GM12864 (cell line): Measurements from ENCODE around the gene TTI1.

ENCODE experiments used
- DNase-seq: peaks from one replicate; pipeline ENCODE4 v3.0.0-alpha.2; 2011; ENCODE audit warnings: low read depth
- H3K4me3 ChIP-seq: 2 replicates; pipeline ENCODE4 v1.5.1; 2011; ENCODE audit warnings: mild to moderate bottlenecking, low read depth, low read length, control low read depth
- TF ChIP-seq, protein P1 (sequence below): IDR thresholded peaks from 2 replicates; pipeline ENCODE4 v1.5.1; 2011; ENCODE audit warnings: low read depth, mild to moderate bottlenecking, moderate library complexity, low read length, control low read depth, inconsistent platforms; ENCODE audit errors: missing control alignments

Gene TTI1

GRCh38 chr20:37935435-37935834 is 97.8 kb downstream of the TTI1 start:
- no peak overlapping the region for H3K4me3 ChIP-seq
- TF ChIP-seq, protein P1, sequence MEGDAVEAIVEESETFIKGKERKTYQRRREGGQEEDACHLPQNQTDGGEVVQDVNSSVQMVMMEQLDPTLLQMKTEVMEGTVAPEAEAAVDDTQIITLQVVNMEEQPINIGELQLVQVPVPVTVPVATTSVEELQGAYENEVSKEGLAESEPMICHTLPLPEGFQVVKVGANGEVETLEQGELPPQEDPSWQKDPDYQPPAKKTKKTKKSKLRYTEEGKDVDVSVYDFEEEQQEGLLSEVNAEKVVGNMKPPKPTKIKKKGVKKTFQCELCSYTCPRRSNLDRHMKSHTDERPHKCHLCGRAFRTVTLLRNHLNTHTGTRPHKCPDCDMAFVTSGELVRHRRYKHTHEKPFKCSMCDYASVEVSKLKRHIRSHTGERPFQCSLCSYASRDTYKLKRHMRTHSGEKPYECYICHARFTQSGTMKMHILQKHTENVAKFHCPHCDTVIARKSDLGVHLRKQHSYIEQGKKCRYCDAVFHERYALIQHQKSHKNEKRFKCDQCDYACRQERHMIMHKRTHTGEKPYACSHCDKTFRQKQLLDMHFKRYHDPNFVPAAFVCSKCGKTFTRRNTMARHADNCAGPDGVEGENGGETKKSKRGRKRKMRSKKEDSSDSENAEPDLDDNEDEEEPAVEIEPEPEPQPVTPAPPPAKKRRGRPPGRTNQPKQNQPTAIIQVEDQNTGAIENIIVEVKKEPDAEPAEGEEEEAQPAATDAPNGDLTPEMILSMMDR, result no peak
- DNase-seq, result no peak

DNA sequence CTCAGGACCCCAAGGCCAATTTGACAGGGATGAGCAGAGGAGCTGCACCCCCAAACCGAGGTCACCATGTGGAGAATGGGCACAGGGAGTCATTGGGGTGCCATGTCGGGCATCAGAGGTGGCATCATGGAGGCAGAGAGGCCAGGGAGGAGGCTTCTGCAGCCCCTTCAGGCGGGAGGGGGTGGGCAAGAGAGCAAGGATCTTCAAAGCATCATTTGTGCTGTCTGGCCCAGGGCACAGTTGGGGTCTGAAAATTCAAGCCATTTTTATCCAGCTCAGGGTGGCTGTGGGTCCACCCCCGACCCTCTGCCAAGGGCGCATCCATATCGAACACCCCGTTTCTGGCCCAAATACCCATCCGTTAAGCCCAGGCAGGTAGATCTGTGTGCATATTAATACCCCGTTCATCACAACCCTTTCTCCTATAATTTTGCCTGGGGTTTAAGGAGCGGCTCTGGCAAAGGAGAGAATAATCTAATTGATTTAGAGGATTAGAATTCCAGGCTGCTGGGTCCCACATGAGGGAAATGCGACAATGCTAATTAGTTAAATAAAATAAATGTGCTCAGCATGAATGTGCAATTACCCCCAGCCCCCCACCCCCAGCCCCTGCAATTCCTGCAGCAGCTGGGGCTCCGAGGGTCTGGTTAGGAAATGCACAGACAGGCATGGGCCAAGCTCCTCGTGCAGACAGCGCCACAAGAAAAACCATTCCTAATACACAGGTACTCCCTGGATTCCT is 98.5 kb downstream of the TTI1 start:
- H3K4me3 ChIP-seq, result no peak overlapping the region
- no peak for DNase-seq
- TF ChIP-seq, protein P1, result no peak

- TF ChIP-seq, protein P1, result no peak
- H3K4me3 ChIP-seq, result no peak overlapping the region
- no peak for DNase-seq
These were observed 99.2 kb downstream of the TTI1 start for GRCh38 chr20:37933786-37934633.
